ENCODE results near the gene CAMP.

GRCh38 chr3:48225587-48225986, 2.3 kb downstream of the CAMP start:
- TF ChIP-seq CTCF (IDR thresholded peaks at IDR 0.05; ENCODE audit: poor library complexity): no peak
- TF ChIP-seq EZH2phosphoT487 (IDR thresholded peaks at IDR 0.05; ENCODE audit: low read depth, severe bottlenecking, unreplicated experiment): no peak
